ENCODE measurements around the gene SND1.

- TF ChIP-seq POLR2A (IDR thresholded peaks at IDR 0.05; ENCODE audit: low read depth, low read length) (no peak), POLR2AphosphoS5 (IDR thresholded peaks at IDR 0.05; ENCODE audit: low read depth, low read length) (no peak), TAF1 (IDR thresholded peaks at IDR 0.05; ENCODE audit: borderline replicate concordance, low read depth, low read length) (no peak)
Observed at GRCh38 chr7:127702052-127702652, 50.2 kb downstream of the SND1 start.

All from GM12892 (cell line).